HG02884 (cell line): ENCODE results near the gene ACSS1.
"Not testable (repeated sequence)": the region's sequence is repeated elsewhere in the genome, so short reads cannot be mapped to it uniquely, and the experiment has no call there.

Experiments used
- ATAC-seq: cut with Tn5 transposase; IDR thresholded peaks from one replicate; pipeline ENCODE4 v1.9.1; 2021; ENCODE audit warnings: mild to moderate bottlenecking, moderate library complexity; ENCODE audit not compliant: unreplicated experiment

ACSS1 gene

DNA sequence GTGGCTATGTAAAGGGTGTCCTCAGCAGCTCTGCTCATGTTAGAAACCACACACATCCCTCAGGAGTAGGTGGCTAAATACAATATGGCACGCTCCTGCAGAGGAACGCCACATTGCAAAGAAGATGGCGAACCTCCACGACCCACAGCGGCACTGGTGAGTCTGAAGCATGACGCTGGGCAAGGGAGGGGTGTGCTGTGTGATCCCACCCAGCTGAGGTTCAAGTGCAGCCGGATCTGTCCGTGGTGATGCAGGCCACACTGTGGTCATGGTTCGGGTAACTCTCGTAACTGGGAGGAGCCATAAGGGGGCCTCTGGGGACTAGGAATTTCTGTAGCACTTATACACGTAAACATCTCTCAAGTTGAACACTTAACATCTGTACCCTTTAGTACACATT is 42.0 kb downstream of the ACSS1 start:
- no peak for ATAC-seq

DNA sequence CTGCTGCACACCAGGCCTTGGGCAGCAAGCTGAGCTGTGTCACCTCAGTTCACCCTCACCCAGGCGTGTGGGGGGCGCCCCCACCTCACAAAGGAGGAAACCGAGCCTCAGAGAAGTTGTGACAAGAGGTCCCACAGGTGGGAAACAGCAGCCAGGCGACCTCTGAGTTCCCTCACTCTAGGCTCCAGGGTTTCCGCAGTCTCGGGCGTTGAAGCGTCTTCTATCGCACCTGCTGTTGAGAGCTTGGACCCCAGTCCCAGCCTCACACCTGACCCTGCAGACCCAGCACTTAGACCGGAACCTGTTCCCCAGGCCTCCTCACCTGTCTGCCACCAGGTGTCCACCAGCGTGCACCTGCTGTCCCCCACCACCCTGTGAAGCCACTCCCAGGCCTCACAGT is 43.1 kb downstream of the ACSS1 start:
- no peak for ATAC-seq

DNA sequence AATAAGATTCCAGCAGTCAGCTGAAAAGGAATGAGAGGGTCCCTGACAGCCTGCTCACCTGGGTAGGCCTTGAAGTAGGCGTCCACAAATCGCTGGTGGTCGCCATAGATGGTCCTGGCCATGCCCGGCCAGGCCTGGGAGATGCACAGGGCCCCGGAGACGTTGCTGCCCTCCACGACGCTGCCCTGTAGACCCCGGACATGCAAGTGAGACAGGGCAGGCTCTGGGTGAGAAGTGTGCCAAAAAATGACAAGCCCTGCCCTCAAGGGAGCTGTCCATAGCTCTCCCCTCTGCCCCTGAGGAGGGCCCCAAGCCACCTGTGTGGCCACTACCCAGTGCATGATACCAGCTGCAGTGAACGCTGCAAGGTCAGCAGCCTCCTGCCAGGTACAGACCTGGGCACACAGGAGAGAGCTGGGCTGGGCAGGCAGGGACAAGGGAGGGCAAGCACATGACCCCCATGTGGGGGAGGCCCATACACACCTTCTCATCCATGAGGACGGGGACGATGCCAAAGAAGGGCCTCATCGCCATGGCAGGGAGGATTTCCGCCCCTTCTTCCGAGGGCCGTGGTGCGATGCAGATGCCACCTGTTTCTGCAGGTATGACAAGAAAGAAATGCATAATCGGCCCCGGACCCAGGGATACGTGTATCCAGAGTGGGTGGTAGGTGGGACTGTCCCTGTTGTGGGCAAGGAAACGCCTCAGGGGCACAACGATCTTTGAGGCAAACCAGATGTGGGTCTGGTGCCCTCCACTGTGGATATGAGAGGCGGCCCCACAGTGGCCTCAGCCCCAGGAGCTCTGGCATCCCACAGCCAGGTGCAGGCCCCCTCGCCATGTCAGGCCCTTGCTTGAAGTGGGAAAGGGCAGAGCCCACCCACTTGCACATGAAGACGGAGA is 44.2 kb downstream of the ACSS1 start:
- ATAC-seq: no peak

DNA sequence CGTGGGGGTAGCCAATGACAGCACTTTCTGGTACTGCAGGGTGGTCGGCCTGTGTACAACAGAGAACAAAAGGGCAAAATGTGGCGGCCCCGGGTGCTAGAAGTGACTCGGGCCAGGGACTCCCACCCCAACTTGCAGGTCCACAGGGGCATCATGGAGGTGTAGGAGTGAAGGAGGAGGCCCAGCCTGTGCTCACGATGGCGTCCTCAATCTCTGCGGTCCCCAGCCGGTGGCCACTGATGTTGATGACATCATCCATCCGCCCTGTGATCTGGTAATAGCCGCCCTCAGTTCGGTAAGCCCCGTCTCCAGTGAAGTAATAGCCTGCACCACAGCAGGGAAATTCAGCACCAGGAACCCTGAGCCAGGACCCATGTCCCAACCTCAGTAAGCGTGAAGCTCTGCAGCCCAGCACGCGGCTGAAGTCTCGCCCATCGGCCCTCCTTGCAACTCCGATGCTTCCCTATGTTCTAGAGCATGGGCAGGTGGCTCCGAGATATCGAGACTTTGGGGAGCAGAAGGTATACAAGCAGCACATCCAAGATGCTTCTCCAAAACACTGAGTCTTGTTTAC is 45.2 kb downstream of the ACSS1 start:
- no peak for ATAC-seq

DNA sequence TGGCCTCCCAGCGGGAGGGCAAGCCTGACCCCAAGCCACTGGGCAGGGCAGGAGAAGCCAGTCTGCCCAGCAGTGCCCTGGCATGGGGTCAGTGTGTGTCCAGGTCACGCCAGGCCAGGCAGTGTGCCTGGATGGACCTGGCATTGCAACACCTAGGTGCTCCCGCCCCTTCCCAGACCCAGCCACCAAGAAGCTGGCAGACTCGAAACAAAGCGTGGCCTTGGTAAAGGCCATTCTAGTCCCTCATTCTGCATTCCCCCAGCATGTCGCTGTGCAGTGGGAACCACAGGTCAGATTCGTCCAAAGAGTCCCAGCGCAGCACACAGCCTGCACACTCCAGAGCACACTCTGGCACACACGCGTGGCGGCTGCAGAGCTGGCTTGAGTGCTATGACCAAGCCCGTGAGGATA is 46.1 kb downstream of the ACSS1 start:
- ATAC-seq: no peak

DNA sequence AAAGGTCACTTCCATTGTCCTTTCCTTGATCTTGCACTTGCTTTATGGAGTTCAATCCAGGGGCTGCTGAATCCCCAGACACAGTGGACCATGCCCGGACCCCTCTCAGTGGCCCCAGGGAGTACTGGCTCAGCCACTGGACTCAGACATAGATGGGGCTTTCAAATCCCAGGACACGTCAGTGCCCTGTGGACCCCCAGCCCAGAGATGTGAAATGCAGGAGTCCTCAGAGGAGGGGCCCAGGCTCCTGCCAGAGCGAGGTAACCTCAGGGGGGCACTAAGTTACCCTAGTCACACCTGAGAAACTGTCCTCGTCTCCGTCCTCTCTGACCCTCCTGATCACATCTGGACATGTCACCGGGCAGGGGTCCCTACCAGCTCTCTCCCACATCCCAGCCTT is 46.7 kb downstream of the ACSS1 start:
- no peak for ATAC-seq

DNA sequence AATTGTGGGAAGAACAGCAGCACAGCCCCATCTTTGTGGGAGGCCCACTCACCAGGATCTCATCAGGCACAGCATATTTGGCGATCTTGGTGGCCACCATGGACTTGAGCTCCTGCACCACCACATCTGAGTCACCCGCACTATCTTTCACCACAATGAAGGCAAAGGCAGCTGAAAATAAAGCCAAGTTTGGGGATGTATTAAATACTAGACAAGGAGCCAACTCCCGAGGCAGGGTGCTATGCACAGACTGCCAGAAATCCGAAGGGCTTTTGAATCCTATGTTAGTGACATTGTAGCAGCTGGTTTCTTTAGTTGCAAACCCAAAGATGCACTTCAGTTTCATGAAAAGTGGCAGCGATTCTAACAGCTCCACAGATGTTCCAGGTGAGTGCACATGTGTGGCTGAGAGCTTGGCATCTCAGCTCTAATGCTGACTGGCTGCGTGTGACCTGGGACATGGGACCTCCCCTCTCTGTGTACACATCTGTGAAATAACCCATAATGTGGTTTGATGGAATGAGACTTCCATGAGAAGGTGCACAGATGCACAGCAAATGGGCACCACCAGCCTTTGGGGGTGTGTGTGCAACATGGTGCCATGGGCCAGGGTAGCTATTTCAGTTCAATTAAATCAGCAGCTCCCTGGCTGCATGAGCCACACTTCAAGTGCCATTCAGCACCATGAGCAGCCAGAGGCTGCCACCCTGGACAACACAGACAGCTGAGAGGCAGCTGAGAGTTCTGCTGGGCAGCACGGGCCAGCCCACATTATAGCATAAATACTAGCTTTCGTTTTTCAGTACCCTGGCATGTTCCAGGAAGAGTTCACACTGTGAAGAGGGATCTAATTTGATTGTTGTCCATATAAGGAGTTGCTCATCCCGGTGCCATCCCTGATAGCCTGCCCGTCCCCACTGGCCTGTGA is 48.5 kb downstream of the ACSS1 start:
- no peak for ATAC-seq

DNA sequence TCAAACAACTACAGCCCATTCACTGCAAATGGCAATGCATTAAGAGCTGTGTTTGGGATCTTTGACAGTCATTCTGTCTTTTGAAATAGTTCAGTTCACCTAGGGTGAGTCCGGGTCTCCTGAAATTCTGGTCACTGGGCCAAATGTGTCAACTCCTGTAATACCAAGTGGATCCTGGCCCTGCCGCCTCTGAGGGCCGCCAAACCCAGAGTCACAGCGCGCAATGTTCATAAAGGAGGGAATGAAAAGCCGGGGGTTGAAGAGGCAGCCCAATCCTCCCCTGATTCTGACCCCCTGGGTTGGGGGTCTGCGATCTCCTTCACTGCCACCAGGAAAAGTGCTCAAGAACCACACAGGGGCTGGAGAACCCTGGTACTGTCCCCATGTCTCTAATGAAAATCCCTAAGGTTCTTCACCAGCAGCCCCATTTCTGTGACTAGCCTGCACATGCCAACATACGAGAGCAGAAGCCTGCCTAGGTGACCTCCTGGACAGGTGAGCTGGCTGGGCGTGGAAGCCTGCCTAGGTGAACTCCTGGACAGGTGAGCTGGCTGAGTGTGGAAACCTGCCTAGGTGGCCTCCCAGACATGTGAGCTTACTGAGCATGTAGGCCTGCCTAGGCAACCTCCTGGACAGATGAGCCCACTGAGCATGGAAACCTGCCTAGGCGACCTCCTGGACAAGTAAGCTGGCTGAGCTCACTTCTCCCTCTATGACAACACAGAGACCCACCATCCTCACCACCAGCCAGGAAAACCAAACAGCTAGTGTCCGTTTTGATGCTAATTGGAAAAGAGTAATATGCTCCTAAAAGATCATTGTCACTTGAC is 49.3 kb downstream of the ACSS1 start:
- ATAC-seq: no peak

DNA sequence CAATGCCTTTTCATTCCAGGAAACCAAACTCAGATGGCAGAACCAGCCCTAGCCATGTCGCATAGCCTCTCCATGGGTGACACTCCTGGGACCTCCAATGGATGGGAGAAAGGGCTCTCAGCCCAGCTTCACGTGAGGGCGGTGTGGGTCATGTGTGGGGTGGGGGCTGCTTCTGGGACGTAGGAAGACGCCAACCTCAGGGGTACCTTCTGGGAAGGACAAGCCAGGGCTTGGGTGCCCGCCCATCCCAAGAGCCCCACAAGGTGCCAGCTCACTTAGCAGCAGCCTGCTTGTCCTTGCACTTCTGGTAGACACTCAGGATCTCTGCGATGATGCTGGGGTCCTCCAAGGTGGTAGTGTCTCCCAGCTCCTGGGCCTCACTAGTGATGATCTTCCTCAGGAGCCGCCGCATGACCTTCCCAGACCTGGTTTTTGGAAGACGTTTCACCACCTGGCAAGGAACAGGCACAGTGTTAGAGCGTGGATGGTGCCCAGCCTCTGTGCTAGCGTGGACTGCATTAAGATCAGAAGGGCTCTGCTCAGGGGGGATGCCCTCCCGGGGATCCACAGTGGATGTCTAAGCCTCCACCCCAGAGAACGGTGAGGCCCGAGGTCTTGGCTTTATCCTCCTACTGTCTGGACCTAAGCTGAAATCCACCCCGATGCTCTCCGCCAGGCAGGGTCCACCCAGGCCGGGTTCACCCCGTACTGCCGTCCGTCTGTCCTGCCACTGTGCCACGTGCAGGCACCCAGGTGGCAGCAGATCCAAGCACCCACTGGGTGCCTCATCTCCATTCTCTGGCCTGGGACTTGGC is 50.2 kb downstream of the ACSS1 start:
- ATAC-seq: no peak

DNA sequence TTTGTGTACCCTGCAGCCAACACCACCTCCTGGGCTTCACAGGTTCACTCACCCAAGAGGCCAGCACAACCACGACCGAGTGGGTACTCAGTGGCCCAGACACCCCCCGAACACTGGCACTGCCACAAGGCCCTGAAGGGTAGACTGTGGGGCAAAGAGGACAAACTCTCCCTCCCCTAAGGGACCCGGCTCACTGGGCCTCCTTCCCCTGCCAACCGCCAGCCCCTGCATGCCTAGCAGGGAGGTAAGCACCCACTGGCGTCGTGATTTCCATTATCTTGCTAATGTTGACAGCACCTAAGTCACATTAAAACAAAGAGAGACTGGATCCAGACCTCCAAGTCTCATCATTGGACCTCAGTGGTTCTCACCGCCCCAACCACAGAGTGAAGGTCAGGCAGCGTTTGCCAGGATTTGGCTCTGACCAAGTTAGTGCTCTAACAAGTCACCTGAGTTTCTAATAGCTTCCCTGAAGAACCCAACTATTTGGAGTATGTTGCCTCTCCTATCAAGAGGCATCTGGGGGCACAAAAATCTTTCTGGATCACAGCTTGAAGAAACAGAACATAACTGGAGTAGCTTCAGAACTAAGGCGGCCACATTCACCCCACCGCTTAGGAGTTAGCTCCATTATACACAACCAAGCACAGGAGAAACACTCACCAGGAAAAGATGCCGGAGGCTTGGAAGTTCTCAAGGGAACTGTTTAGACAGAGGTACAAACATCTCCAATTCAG is 51.3 kb downstream of the ACSS1 start:
- no peak for ATAC-seq

DNA sequence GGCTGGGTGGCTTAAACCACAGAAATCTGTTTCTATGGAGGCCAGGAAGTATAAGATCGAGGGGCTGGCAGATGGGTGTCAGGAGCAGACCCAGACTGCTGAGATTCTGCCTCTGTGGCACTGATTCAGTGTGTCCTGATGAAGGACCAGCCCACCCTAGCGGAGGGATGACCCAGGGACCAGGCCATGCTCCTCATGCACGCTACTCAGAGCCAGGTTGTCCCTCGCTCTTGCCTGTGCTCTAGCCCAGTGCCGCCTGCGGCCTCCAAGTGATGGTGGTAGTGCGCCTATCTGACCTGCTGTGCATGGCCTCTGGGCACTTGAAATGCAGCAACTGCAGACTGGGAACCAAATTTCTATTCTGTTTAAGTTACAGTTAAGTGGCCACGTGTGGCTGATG is 52.3 kb downstream of the ACSS1 start:
- no peak for ATAC-seq

DNA sequence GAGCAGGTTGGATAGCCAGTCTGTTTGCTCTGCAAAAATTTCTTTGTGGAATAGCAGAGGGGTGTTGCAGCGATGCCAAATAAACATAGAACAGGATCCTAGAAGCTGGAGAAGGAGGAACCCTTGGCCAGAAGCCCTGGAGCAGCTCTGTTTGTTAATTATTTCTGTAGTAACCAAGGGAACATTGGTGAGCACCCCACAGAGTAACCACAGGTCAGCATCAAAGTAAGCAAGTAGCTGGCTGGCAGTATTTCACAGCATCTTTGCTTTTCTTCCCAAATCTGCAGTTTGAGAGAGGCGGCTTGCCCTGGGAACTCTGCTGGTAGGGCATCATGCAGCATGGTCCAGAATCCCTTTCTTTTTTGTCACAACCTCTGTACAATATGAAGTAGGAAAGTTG is 52.7 kb downstream of the ACSS1 start:
- ATAC-seq: no peak

DNA sequence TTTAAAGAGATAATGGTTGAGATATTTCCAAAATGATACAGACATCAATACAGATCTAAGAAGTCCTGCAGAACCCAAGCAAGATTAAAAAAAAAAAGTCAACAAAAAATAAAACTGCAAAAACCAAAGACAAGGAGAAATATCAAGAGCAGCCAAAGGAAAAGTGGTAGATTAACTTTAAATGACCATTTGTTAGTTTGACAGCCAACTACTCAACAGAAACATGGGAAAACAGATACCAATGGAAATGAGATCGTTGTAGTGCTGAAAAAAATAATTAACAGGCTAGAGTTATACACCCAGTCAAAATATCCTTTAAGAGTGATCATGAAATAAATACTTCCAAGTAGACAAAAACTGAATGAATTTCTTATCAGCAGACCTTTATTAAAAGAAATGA is 54.9 kb downstream of the ACSS1 start:
- no peak for ATAC-seq

DNA sequence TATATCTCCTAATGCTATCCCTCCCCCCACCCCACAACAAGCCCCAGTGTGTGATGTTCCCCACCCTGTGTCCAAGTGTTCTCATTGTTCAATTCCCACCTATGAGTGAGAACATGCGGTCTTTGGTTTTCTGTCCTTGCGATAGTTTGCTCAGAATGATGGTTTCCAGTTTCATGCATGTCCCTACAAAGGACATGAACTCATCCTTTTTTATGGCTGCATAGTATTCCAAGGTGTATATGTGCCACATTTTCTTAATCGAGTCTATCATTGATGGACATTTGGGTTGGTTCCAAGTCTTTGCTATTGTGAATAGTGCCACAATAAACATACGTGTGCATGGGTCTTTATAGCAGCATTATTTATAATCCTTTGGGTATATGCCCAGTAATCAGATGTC is 56.6 kb downstream of the ACSS1 start:
- ATAC-seq: not testable (repeated sequence)

DNA sequence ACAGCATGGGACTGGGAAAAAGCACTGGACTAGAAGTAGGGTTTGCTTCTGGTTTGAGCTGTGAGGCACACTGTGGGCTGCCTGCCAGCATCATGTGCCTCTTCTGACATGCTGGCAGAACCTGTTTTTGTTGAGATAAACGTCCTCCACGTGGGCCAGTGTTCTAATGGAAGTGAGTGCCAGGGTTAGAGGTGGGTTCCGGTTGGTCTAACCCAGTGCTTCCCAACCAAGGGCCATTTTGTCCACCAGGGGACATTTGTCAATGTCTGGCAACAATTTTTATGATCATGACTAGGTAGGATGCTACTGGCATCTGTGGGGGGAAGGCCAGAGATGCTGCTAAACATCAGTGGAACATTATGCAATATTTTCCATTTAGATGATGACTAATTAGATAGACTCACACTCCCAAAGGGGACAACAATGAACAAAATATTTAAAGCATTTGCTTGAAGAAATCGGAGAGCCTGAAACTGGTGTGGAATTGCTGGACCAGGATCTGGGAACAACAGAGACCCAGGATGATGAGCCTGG is 57.6 kb downstream of the ACSS1 start:
- no peak for ATAC-seq

DNA sequence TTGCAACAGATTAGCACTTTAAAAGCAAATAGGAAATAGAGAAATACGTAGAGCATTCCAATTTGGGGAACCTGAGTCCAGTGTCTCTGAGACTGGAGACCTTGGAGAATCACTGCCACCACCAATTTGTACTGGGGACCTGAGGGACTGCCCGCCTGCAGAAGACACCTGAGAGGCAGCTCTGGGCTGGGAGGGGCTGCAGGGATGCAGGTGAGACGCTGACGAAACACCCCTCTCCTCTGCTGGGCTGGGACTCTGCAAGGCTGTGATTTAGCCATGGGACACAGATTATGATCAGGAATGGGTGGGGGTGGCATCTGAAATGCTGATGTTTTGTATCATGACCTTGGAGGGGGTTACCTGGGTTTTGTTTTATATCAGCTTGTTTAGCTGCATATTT is 58.4 kb downstream of the ACSS1 start:
- ATAC-seq: no peak

DNA sequence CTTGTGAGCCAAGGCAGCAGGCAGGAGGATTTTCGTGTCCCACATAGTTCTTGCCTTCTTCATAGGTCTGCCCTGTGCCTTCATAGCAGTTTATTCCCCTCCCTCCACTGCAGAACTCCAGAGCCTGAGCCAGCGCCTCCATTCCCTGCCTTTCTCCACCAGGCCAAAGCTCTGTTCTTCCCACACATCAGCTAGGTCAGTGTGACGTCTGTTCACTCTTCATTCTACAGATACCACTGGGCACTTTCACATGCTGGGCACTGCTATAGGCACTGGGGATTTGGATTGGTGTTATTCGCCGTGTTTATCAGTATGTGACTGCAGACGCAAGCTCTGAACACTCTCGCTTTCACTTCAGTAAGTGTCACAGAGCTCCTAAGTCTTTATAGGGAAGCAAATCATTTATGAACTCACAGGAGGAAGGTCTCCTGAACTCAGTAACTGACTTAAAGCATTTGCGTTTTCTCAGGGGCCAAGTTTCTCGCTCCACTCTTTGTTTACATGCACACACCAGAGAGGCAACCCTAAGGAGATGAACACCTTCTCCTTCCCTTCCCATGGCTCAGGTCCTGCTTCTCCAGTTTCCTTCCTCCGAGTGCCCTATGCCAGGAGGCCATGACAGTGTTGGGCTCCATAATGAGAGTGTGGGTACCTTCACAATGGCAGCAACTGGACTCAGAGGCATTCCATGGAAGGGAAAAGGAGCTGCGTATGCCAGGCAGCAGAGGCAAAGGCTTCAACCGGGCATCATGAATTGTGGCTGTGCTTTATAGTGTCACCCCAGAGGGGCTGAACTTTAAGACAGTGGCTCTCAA is 59.1 kb downstream of the ACSS1 start:
- no peak for ATAC-seq

DNA sequence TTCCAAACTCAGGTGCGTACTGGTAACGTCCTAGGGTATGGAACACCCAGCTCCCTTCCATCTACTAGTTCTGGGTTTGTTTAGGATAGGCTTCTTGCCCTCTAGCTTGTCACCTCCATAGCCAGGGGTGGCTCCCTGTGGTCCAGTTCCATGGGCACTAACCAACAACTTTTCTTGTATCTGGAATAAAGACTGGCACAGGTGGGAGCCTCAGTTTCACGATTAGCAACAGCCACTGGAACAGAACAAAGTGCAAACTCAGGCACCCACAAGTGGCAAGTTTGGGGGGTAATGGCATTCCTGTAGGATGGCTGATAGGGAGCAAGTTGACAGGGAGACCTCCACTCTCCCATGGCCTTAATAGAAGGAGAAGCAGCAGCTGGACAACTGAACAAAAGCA is 59.8 kb downstream of the ACSS1 start:
- ATAC-seq: no peak
